ENCODE measurements around the gene ADARB2.

GRCh38 chr10:1163204-1163660 is 574.1 kb downstream of the ADARB2 start:
- TF ChIP-seq POLR2A (IDR thresholded peaks at IDR 0.05) (no peak), CTCF (IDR thresholded peaks at IDR 0.05) (no peak), POLR2AphosphoS5 (IDR thresholded peaks at IDR 0.05) (no peak), EP300 (IDR thresholded peaks at IDR 0.05) (no peak)
